ENCODE data around the gene TAS2R9.

The TAS2R9 gene

DNA sequence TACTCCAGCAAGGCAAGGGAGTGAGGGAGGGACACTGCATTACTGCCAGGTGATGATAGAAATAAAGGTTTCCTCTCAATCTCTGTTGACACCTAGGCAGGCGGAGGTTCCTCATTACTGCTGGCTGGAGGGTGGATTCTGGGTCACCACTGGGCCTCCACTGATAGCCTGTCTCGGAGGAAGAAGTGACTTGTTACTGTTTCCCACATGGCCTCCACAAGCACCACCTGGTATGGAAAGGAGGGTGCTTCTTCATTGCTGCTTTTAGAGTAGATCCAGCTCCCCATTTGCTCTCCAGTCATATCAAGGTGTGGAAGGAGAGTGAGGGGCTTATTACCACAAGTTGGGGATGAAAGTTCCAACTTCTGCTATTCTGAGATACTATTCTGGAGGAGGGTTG, 32.9 kb upstream of the TAS2R9 start:
- no peak for DNase-seq (ENCODE audit: low read depth in 1 of 2, low spot score in 1 of 2)
- no peak for TF ChIP-seq SPI1 (IDR thresholded peaks at IDR 0.05; ENCODE audit: borderline replicate concordance, low read depth)
- TF ChIP-seq, protein P1, sequence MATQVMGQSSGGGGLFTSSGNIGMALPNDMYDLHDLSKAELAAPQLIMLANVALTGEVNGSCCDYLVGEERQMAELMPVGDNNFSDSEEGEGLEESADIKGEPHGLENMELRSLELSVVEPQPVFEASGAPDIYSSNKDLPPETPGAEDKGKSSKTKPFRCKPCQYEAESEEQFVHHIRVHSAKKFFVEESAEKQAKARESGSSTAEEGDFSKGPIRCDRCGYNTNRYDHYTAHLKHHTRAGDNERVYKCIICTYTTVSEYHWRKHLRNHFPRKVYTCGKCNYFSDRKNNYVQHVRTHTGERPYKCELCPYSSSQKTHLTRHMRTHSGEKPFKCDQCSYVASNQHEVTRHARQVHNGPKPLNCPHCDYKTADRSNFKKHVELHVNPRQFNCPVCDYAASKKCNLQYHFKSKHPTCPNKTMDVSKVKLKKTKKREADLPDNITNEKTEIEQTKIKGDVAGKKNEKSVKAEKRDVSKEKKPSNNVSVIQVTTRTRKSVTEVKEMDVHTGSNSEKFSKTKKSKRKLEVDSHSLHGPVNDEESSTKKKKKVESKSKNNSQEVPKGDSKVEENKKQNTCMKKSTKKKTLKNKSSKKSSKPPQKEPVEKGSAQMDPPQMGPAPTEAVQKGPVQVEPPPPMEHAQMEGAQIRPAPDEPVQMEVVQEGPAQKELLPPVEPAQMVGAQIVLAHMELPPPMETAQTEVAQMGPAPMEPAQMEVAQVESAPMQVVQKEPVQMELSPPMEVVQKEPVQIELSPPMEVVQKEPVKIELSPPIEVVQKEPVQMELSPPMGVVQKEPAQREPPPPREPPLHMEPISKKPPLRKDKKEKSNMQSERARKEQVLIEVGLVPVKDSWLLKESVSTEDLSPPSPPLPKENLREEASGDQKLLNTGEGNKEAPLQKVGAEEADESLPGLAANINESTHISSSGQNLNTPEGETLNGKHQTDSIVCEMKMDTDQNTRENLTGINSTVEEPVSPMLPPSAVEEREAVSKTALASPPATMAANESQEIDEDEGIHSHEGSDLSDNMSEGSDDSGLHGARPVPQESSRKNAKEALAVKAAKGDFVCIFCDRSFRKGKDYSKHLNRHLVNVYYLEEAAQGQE (IDR thresholded peaks at IDR 0.05; ENCODE audit: insufficient replicate concordance, low read depth): no peak
- no peak for TF ChIP-seq POLR2AphosphoS5 (IDR thresholded peaks at IDR 0.05; ENCODE audit: low read depth)
- TF ChIP-seq GABPA (IDR thresholded peaks at IDR 0.05; ENCODE audit: low read depth): no peak
- TF ChIP-seq, protein P2, sequence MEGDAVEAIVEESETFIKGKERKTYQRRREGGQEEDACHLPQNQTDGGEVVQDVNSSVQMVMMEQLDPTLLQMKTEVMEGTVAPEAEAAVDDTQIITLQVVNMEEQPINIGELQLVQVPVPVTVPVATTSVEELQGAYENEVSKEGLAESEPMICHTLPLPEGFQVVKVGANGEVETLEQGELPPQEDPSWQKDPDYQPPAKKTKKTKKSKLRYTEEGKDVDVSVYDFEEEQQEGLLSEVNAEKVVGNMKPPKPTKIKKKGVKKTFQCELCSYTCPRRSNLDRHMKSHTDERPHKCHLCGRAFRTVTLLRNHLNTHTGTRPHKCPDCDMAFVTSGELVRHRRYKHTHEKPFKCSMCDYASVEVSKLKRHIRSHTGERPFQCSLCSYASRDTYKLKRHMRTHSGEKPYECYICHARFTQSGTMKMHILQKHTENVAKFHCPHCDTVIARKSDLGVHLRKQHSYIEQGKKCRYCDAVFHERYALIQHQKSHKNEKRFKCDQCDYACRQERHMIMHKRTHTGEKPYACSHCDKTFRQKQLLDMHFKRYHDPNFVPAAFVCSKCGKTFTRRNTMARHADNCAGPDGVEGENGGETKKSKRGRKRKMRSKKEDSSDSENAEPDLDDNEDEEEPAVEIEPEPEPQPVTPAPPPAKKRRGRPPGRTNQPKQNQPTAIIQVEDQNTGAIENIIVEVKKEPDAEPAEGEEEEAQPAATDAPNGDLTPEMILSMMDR (IDR thresholded peaks at IDR 0.05; ENCODE audit: insufficient read depth, low read length): no peak
- Histone ChIP-seq H3K27me3 (ENCODE audit: insufficient read depth, poor library complexity, severe bottlenecking) (no peaks in the 10 kb centered on the region), H3K27ac (replicated peaks) (no peak overlapping the region), H3K4me3 (replicated peaks; ENCODE audit: insufficient read depth, low read length) (no peak overlapping the region)

GRCh38 chr12:10838461-10838860, 28.5 kb upstream of the TAS2R9 start:
- DNase-seq (ENCODE audit: low read depth in 1 of 2, low spot score in 1 of 2): no peak
- no peak overlapping the region for H3K27ac ChIP-seq (replicated peaks)
- no peak overlapping the region for H3K4me3 ChIP-seq (replicated peaks; ENCODE audit: insufficient read depth, low read length)
- TF ChIP-seq GABPA (IDR thresholded peaks at IDR 0.05; ENCODE audit: low read depth) (no peak), SPI1 (IDR thresholded peaks at IDR 0.05; ENCODE audit: borderline replicate concordance, low read depth) (no peak), POLR2AphosphoS5 (IDR thresholded peaks at IDR 0.05; ENCODE audit: low read depth) (no peak)
- TF ChIP-seq, protein P2 (IDR thresholded peaks at IDR 0.05; ENCODE audit: insufficient read depth, low read length): no peak
- TF ChIP-seq, protein P1 (IDR thresholded peaks at IDR 0.05; ENCODE audit: insufficient replicate concordance, low read depth): no peak
- no peaks in the 10 kb centered on the region for H3K27me3 ChIP-seq (ENCODE audit: insufficient read depth, poor library complexity, severe bottlenecking)

DNA sequence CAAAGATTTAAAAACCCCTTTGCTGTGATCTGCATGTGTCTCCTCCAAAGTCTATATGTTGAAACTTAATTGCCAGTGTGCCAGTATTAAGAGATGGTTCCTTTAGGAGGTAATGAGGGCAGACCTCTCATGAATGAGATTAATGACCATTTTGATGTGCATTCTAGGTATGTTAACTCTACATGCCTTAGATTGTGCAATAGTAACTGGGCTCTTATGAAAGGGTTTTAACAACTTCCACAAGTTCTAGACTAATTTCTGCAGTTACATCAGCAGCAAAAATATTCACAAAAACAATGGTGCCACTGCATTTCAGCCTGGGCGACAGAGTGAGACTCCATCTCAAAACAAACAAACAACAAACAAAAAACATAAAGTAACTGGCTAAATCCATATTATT, 20.0 kb upstream of the TAS2R9 start:
- H3K4me3 ChIP-seq (replicated peaks; ENCODE audit: insufficient read depth, low read length): no peak overlapping the region
- H3K27me3 ChIP-seq (ENCODE audit: insufficient read depth, poor library complexity, severe bottlenecking): no peaks in the 10 kb centered on the region
- H3K27ac ChIP-seq (replicated peaks): no peak overlapping the region
- no peak for DNase-seq (ENCODE audit: low read depth in 1 of 2, low spot score in 1 of 2)
- TF ChIP-seq GABPA (IDR thresholded peaks at IDR 0.05; ENCODE audit: low read depth) (no peak), SPI1 (IDR thresholded peaks at IDR 0.05; ENCODE audit: borderline replicate concordance, low read depth) (no peak), POLR2AphosphoS5 (IDR thresholded peaks at IDR 0.05; ENCODE audit: low read depth) (no peak)
- TF ChIP-seq, protein P2 (IDR thresholded peaks at IDR 0.05; ENCODE audit: insufficient read depth, low read length): no peak
- TF ChIP-seq, protein P1 (IDR thresholded peaks at IDR 0.05; ENCODE audit: insufficient replicate concordance, low read depth): no peak
